Caco-2 (cell line): Measurements from ENCODE around the gene C11orf54. TPM values are rescaled to one million over a fixed set of nuclear protein-coding genes. Genes with fewer than 3 reads are reported as not detected.

Experiments used
- Bru-seq: library from RNA; stranded (reverse); fragments of 400-500 nt; gene quantifications from one replicate; lab custom pipeline; 2021; lab: Mats Ljungman, UMichigan
- BruChase-seq, 2 experiments: library from RNA; stranded (reverse); fragments of 400-500 nt; gene quantifications; one replicate each; lab custom pipeline; 2021; lab: Mats Ljungman, UMichigan
- BruUV-seq: library from RNA; stranded (reverse); fragments of 400-500 nt; replicated peaks from 2 replicates; lab custom pipeline; 2021; lab: Mats Ljungman, UMichigan
- CTCF ChIA-PET: fragments of 300-600 bp; sonication (Branson Sonifier 250); formaldehyde crosslinking; loops from one replicate; lab custom pipeline; 2022; ENCODE audit warnings: antibody characterized with exemption; lab: Charles Lee
- POLR2A ChIA-PET: fragments of 300-600 bp; sonication (Branson Sonifier 250); formaldehyde crosslinking; loops from one replicate; lab custom pipeline; 2022; ENCODE audit warnings: antibody characterized with exemption; lab: Charles Lee
- DNase-seq, 2 experiments: peaks; one replicate each; pipeline versions ENCODE4 v3.0.0 to v3.0.0-alpha.2; 2020 to 2022
- H3K27me3 ChIP-seq: replicated peaks from 2 replicates; pipeline ENCODE4 v1.6.0; 2011; ENCODE audit warnings: low read length; ENCODE audit not compliant: control insufficient read depth, insufficient read depth
- H3K36me3 ChIP-seq: 2 replicates; pipeline ENCODE4 v1.5.1; 2011; ENCODE audit warnings: low read length; ENCODE audit not compliant: control insufficient read depth, insufficient read depth
- H3K4me1 ChIP-seq: fragments of 250-450 bp; sonication (Bioruptor Pico); 2 replicates; pipeline ENCODE4 v1.5.1; 2020; ENCODE audit warnings: mild to moderate bottlenecking
- H3K4me3 ChIP-seq: 2 replicates; pipeline ENCODE4 v1.5.1; 2011; ENCODE audit warnings: low read depth, mild to moderate bottlenecking, control low read depth, low read length
- H3K9me3 ChIP-seq: fragments of 250-450 bp; sonication (Bioruptor Pico); 2 replicates; pipeline ENCODE4 v1.5.1; 2020; ENCODE audit warnings: mild to moderate bottlenecking, moderate library complexity
- H3K27ac Mint-ChIP-seq: one replicate; pipeline ENCODE4 v1.8.0; 2022; ENCODE audit warnings: mixed read lengths; ENCODE audit not compliant: unreplicated experiment
- H3K27me3 Mint-ChIP-seq: one replicate; pipeline ENCODE4 v1.8.0; 2022; ENCODE audit warnings: mixed read lengths; ENCODE audit not compliant: insufficient read depth, unreplicated experiment
- H3K36me3 Mint-ChIP-seq: one replicate; pipeline ENCODE4 v1.8.0; 2022; ENCODE audit warnings: mild to moderate bottlenecking, mixed read lengths; ENCODE audit not compliant: insufficient read depth, unreplicated experiment
- H3K4me1 Mint-ChIP-seq: one replicate; pipeline ENCODE4 v1.8.0; 2022; ENCODE audit warnings: low read depth, mixed read lengths; ENCODE audit not compliant: unreplicated experiment
- H3K4me3 Mint-ChIP-seq: one replicate; pipeline ENCODE4 v1.8.0; 2022; ENCODE audit warnings: mild to moderate bottlenecking, moderate library complexity, mixed read lengths; ENCODE audit not compliant: unreplicated experiment
- H3K9me3 Mint-ChIP-seq: one replicate; pipeline ENCODE4 v1.8.0; 2022; ENCODE audit warnings: mixed read lengths; ENCODE audit not compliant: unreplicated experiment
- CTCF ChIP-seq, 2 experiments: fragments of 200-600 bp in 1 of 2; IDR thresholded peaks; 1 replicate in 1 of 2; 2 replicates in 1 of 2; pipeline versions ENCODE4 v1.5.1 to v1.8.0; 2011 to 2022; ENCODE audit warnings: antibody characterized with exemption in 1 of 2, control low read depth in 1 of 2, inconsistent platforms in 1 of 2, low read depth in 1 of 2, low read length in 1 of 2, mild to moderate bottlenecking in 1 of 2, moderate library complexity in 1 of 2; ENCODE audit not compliant: insufficient read depth in 1 of 2, severe bottlenecking in 1 of 2, unreplicated experiment in 1 of 2
- intact Hi-C: fragments of 100-400 bp; cut with micrococcal nuclease; formaldehyde crosslinking; loops from one replicate; pipeline ENCODE4 v1.10.0; 2022; ENCODE audit not compliant: unreplicated experiment
- long read RNA-seq: library from polyadenylated mRNA; stranded (forward); transcript quantifications from one replicate; pipeline ENCODE4 v2.0.0, GENCODE V29; 2022
- total RNA-seq: library from RNA; stranded (reverse); gene quantifications from 2 replicates; pipeline ENCODE4 v1.2.3, GENCODE V29; 2022

C11orf54 gene
- 20.7 and 21.5 TPM in 2 replicates for total RNA-seq
- Bru-seq, nascent RNA: percentile 84 among the genes with signal in this experiment
- BruChase-seq, experiment 1, labeled RNA remaining after a 2-hour chase: percentile 87 among the genes with signal in this experiment
- BruChase-seq, experiment 2, labeled RNA remaining after a 6-hour chase: percentile 90 among the genes with signal in this experiment
- long read RNA-seq, full-length matches to known transcripts: 17 of 18 reads
- long read RNA-seq, partial matches to known transcripts: 1 of 18 reads
- long read RNA-seq, other reads (novel, unspliced or antisense): 0 of 18 reads

DNA sequence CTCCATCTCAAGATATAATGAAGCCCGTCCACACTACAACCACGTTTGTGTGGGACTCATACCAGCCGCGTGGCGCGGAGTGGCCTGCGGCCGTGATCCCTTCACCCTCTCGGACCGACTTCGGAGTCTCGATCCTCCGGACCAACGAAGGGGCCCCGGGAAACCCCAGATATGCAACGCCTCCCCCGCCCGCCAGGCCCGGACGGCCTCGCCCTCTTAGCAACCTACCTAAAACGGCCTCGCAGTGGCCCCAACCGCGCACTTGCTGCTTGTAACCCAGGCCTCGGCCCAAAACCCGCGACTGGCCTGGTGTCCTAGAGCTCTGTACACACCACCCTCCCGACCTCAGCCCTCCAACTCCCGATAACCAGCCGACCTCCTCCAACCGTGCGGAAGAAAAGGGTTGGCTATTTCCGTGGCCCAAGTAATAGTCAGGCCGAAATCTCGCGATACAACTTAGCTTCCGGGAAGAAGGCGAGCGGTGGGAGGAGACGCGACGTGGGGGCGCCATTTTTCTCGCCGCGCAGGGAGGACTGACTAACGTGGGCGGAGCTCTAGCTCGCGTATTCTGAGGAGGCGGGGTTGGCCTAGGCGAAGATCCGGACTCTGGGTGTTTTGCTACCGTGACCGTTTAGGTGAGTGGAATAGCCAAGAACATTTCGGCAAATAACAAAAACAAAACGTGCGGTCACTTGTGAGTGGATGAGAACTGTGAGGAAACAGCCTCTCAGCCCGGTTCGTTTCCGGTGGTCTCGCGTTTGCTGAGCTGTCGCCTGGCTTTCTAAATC, at the start of gene C11orf54, which contains the start of gene TAF1D:
C11orf54 (plus strand) TSS at position 579 of the 788 bp plus-strand sequence. CDS start 5,722 bp downstream, outside the sequence.
TAF1D (minus strand) TSS at position 402 of the 788 bp plus-strand sequence. CDS start 2,191 bp downstream, outside the sequence.
- H3K4me1 Mint-ChIP-seq: peaks cover 59% of the 10 kb centered on the region
- Histone ChIP-seq H3K4me1 (peaks cover 52% of the 10 kb centered on the region), H3K4me3 (peak within 1 kb of the TSS; percentile 74), H3K36me3 (peaks cover 13% of the 10 kb centered on the region), H3K9me3 (no peaks in the 10 kb centered on the region), H3K27me3 (no peaks in the 10 kb centered on the region)
- peak in 1 of 2 experiments; percentile 35 for TF ChIP-seq CTCF (IDR thresholded peaks at IDR 0.05; ENCODE audit: insufficient read depth in 1 of 2, low read depth in 1 of 2, low read length in 1 of 2, severe bottlenecking in 1 of 2, unreplicated experiment in 1 of 2)
- CTCF ChIA-PET: interaction anchor here (0.6 to 3.6 kb wide), 3 partner anchors 42 to 170 kb away, joined by 3 to 57 read pairs (median 3); partner anchors contain the start of genes MED17 and VSTM5
- BruUV-seq: TSS peak; percentile 63
- POLR2A ChIA-PET: interaction anchor here (0.6 to 3.9 kb wide), 20 partner anchors 9 to 1349 kb away, joined by 3 to 130 read pairs (median 4); partner anchors contain the start of genes CEP295, ENDOD1, MED17 and PANX1
- H3K27me3 Mint-ChIP-seq: no peaks in the 10 kb centered on the region
- intact Hi-C loops: loop anchor here (1.0 to 2.0 kb wide), 3 partner anchors 29 to 754 kb away; partner anchors contain the start of gene MED17
- peaks cover 61% of the 10 kb centered on the region for H3K36me3 Mint-ChIP-seq
- H3K27ac Mint-ChIP-seq: peak within 1 kb of the TSS; percentile 98
- H3K9me3 Mint-ChIP-seq: no peaks in the 10 kb centered on the region
- DNase-seq: peak; percentile 100
- peak within 1 kb of the TSS; percentile 89 for H3K4me3 Mint-ChIP-seq

- no peak for DNase-seq
- H3K36me3 Mint-ChIP-seq: peaks cover 85% of the 10 kb centered on the region
- intact Hi-C loops: loop anchor here (1.0 kb wide), 1 partner anchor 460 kb away; no protein-coding TSS in a partner anchor
Measured at GRCh38 chr11:93694109-93694508, 47.4 kb upstream of the C11orf54 start.

More at GRCh38 chr11:93694109-93694508, 47.4 kb upstream of the C11orf54 start:
- Histone ChIP-seq H3K4me3 (no peak overlapping the region), H3K4me1 (no peaks in the 10 kb centered on the region), H3K9me3 (no peaks in the 10 kb centered on the region), H3K36me3 (peaks cover 8% of the 10 kb centered on the region), H3K27me3 (no peaks in the 10 kb centered on the region)
- Mint-ChIP-seq H3K9me3 (no peaks in the 10 kb centered on the region), H3K27me3 (no peaks in the 10 kb centered on the region), H3K4me3 (no peak overlapping the region), H3K4me1 (no peaks in the 10 kb centered on the region), H3K27ac (no peak overlapping the region)
- CTCF ChIA-PET: no interaction called here
- POLR2A ChIA-PET: no interaction called here
- peak; percentile 19 to 25 for TF ChIP-seq CTCF (IDR thresholded peaks at IDR 0.05; ENCODE audit: insufficient read depth in 1 of 2, low read depth in 1 of 2, low read length in 1 of 2, severe bottlenecking in 1 of 2, unreplicated experiment in 1 of 2)
- BruUV-seq: no TSS peak
